ENCODE results near the gene MAPT. TPM values are rescaled to one million over a fixed set of nuclear protein-coding genes. Genes with fewer than 3 reads are reported as not detected.

Gene MAPT
- total and polyA plus RNA-seq, 2 of the 13 experiments (the other 11 are each of a cell fraction or from before 2014, with no cell fraction given) = 2.1 to 2.8 TPM

DNA sequence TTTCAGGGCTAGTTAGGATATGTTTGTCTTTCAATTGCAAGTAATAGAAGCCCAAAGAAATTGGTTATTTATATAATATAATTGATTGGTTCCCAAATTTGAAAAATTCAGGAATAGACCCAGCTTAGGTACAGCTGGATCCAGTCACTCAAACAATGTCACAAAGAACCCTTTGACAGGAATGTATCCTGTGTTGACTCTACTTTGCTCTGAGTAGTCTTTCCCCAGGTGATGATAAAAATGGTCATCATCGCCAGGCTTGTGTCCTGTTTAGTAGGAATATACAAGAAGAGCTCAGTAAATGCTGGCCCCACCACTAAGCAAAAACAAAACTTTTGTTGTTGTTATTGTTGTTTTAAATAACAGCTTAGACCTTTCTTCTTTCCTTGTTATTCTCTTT is 35.0 kb downstream of the MAPT start:
- FAIRE-seq = no peak
- no peak for TF ChIP-seq KDM4B (CRISPR knock-in tag; IDR thresholded peaks at IDR 0.05)
- no peak for TF ChIP-seq SETDB1 (CRISPR knock-in tag; IDR thresholded peaks at IDR 0.05; ENCODE audit: borderline replicate concordance)
- peak; percentile 46; the same call in 1 of the 2 replicates for TF ChIP-seq FOXA3 (CRISPR knock-in tag; IDR thresholded peaks at IDR 0.05)
- TF ChIP-seq, protein P1, sequence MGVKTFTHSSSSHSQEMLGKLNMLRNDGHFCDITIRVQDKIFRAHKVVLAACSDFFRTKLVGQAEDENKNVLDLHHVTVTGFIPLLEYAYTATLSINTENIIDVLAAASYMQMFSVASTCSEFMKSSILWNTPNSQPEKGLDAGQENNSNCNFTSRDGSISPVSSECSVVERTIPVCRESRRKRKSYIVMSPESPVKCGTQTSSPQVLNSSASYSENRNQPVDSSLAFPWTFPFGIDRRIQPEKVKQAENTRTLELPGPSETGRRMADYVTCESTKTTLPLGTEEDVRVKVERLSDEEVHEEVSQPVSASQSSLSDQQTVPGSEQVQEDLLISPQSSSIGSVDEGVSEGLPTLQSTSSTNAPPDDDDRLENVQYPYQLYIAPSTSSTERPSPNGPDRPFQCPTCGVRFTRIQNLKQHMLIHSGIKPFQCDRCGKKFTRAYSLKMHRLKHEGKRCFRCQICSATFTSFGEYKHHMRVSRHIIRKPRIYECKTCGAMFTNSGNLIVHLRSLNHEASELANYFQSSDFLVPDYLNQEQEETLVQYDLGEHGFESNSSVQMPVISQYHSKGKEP (CRISPR knock-in tag; IDR thresholded peaks at IDR 0.05) = no peak
- no peak for TF ChIP-seq SYNCRIP (IDR thresholded peaks at IDR 0.05; ENCODE audit: insufficient read depth, low read depth, low read length)
- TF ChIP-seq, protein P2, sequence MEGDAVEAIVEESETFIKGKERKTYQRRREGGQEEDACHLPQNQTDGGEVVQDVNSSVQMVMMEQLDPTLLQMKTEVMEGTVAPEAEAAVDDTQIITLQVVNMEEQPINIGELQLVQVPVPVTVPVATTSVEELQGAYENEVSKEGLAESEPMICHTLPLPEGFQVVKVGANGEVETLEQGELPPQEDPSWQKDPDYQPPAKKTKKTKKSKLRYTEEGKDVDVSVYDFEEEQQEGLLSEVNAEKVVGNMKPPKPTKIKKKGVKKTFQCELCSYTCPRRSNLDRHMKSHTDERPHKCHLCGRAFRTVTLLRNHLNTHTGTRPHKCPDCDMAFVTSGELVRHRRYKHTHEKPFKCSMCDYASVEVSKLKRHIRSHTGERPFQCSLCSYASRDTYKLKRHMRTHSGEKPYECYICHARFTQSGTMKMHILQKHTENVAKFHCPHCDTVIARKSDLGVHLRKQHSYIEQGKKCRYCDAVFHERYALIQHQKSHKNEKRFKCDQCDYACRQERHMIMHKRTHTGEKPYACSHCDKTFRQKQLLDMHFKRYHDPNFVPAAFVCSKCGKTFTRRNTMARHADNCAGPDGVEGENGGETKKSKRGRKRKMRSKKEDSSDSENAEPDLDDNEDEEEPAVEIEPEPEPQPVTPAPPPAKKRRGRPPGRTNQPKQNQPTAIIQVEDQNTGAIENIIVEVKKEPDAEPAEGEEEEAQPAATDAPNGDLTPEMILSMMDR (CRISPR knock-in tag; IDR thresholded peaks at IDR 0.05) = no peak
- TF ChIP-seq NR2C2 (CRISPR knock-in tag; IDR thresholded peaks at IDR 0.05; ENCODE audit: borderline replicate concordance) = no peak
- TF ChIP-seq, protein P3, sequence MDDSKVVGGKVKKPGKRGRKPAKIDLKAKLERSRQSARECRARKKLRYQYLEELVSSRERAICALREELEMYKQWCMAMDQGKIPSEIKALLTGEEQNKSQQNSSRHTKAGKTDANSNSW (CRISPR knock-in tag; IDR thresholded peaks at IDR 0.05; ENCODE audit: borderline replicate concordance) = no peak
- no peak for TF ChIP-seq NFE2 (CRISPR knock-in tag; IDR thresholded peaks at IDR 0.05)
- no peak for TF ChIP-seq RBM39 (IDR thresholded peaks at IDR 0.05; ENCODE audit: low read depth, low read length, poor library complexity, severe bottlenecking)
- TF ChIP-seq, protein P4, sequence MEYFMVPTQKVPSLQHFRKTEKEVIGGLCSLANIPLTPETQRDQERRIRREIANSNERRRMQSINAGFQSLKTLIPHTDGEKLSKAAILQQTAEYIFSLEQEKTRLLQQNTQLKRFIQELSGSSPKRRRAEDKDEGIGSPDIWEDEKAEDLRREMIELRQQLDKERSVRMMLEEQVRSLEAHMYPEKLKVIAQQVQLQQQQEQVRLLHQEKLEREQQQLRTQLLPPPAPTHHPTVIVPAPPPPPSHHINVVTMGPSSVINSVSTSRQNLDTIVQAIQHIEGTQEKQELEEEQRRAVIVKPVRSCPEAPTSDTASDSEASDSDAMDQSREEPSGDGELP (IDR thresholded peaks at IDR 0.05; ENCODE audit: borderline replicate concordance, low read depth) = 0 out of 2 replicates have a peak, but pooled peaks have one; percentile 23
- TF ChIP-seq ZNF331 (CRISPR knock-in tag; IDR thresholded peaks at IDR 0.05) = 0 out of 2 replicates have a peak, but pooled peaks have one; percentile 22
- no peak for TF ChIP-seq ZNF747 (CRISPR knock-in tag; IDR thresholded peaks at IDR 0.05; ENCODE audit: borderline replicate concordance)
- TF ChIP-seq TEAD3 (CRISPR knock-in tag; optimal IDR thresholded peaks at IDR 0.05; ENCODE audit: borderline replicate concordance) = peak; percentile 55
- no peak for TF ChIP-seq ZNF256 (CRISPR knock-in tag; conservative IDR thresholded peaks at IDR 0.05)
- no peak for TF ChIP-seq MZF1 (CRISPR knock-in tag; IDR thresholded peaks at IDR 0.05; ENCODE audit: borderline replicate concordance)
- no peak for TF ChIP-seq PHF5A (CRISPR knock-in tag; IDR thresholded peaks at IDR 0.05; ENCODE audit: low read depth, unreplicated experiment)
- TF ChIP-seq SOX13 (IDR thresholded peaks at IDR 0.05) = no peak
- TF ChIP-seq SOX13 (CRISPR knock-in tag; conservative IDR thresholded peaks at IDR 0.05 in 1 of 2, IDR thresholded peaks at IDR 0.05 in 1 of 2) = peak in 1 of 2 experiments; percentile 15; a peak in 1 of 4 replicates

More for the DNA sequence above, 35.0 kb downstream of the MAPT start:
- peaks cover 9% of the 10 kb centered on the region for H3K79me2 ChIP-seq (ENCODE audit: insufficient read depth, low read length)
- H3K27me3 ChIP-seq (ENCODE audit: control insufficient read depth in 1 of 2, insufficient read depth in 2 of 2, low read length in 2 of 2) = no peaks in the 10 kb centered on the region
- in situ Hi-C loops (cut with HindIII; ENCODE audit: extremely low pct_ligation_motif_present, low pct_unique_long_range_greater_than_20kb) (no loop called here), intact Hi-C loops (cut with micrococcal nuclease; ENCODE audit: unreplicated experiment) (no loop called here)
- POLR2A ChIA-PET = no interaction called here
- H3K36me3 ChIP-seq (replicated peaks in 1 of 2; ENCODE audit: control insufficient read depth in 1 of 2, insufficient read depth in 2 of 2, low read length in 2 of 2) = peaks cover 0 to 4% of the 10 kb centered on the region in 2 experiments; a peak in 1 of 5 replicates
- H3K4me3 ChIP-seq (replicated peaks in 1 of 3; ENCODE audit: insufficient read depth in 1 of 3, low read depth in 2 of 3, low read length in 3 of 3) = no peak overlapping the region
- ATAC-seq = peak; percentile 51; the same call in 2 of the 3 replicates
- no peak overlapping the region for H3K9ac ChIP-seq (ENCODE audit: insufficient read depth, low read depth, low read length)
- H3K9me3 ChIP-seq (ENCODE audit: low read length) = no peaks in the 10 kb centered on the region
- peaks cover 68% of the 10 kb centered on the region for H3K4me1 ChIP-seq (ENCODE audit: insufficient read depth, low read length)
- no peak overlapping the region for H2AFZ ChIP-seq (ENCODE audit: low read length)
- no peaks in the 10 kb centered on the region; the same call in 1 of the 2 replicates for H4K20me1 ChIP-seq (ENCODE audit: insufficient read depth, low read length)
- CTCF ChIA-PET (ENCODE audit: low intra/inter-chr PET ratio, low total read pairs) = no interaction called here
- H3K27ac ChIP-seq (ENCODE audit: extremely low read length, insufficient read depth, low read length) = peak overlapping the region; percentile 6
- no TSS peak for BruUV-seq (replicated peaks)
- DNase-seq (ENCODE audit: low spot score) = peak; percentile 50
- WGBS (ENCODE audit: low lambda C conversion rate) = 32% methylated on average over 1 of the region's 1 CpG
- H3K4me2 ChIP-seq (ENCODE audit: low read depth, low read length) = no peak overlapping the region

Data from HepG2 (cell line).